DMS 273 treated with DMSO at 0.1 percent for 48 hours (cell line): Measurements from ENCODE around the gene PYDC1.
"Not testable (repeated sequence)": the region's sequence is repeated elsewhere in the genome, so short reads cannot be mapped to it uniquely, and the experiment has no call there.

Source experiments
- DNase-seq: peaks from one replicate; lab custom pipeline; 2025; lab: John Stamatoyannopoulos, UW

The PYDC1 gene

GRCh38 chr16:31179219-31179746, 37.7 kb downstream of the PYDC1 start:
- DNase-seq = no peak

- DNase-seq = no peak
Measured at GRCh38 chr16:31177136-31177535, 39.8 kb downstream of the PYDC1 start.

- not testable (repeated sequence) for DNase-seq
Measured at GRCh38 chr16:31170048-31170447, 46.9 kb downstream of the PYDC1 start.

GRCh38 chr16:31168848-31169247, 48.1 kb downstream of the PYDC1 start:
- DNase-seq = no peak

- DNase-seq = no peak
Measured at GRCh38 chr16:31167315-31167714, 49.6 kb downstream of the PYDC1 start.
